NT2/D1 (cell line): Measurements from ENCODE around the gene NR1H3.

Source experiments
- YY1 ChIP-seq: IDR thresholded peaks from 2 replicates; pipeline ENCODE4 v1.6.1; 2011; ENCODE audit not compliant: insufficient read length, insufficient read depth
- ZNF274 ChIP-seq: IDR thresholded peaks from 2 replicates; pipeline ENCODE4 v1.6.1; 2011; ENCODE audit warnings: mild to moderate bottlenecking, low read depth, low read length

DNA sequence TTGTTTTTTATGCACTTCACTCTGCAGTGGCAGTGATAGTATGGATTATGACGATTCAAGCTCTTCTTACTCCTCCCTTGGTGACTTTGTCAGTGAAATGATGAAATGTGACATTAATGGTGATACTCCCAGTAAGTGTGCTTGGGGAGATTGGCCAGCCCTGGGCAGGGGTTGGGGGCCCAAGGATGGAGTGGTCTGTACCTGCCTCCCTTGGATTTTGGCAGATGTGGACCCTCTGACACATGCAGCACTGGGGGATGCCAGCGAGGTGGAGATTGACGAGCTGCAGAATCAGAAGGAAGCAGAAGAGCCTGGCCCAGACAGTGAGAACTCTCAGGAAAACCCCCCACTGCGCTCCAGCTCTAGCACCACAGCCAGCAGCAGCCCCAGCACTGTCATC, 26.4 kb downstream of the NR1H3 start:
- TF ChIP-seq YY1: no peak
- no peak for TF ChIP-seq ZNF274
